Skeletal muscle tissue (tissue), 5 donors: Measurements from ENCODE around the gene PLCD3. TPM values are rescaled to one million over a fixed set of nuclear protein-coding genes. Genes with fewer than 3 reads are reported as not detected.
A peak's percentile ranks its signal among the peaks of the same experiment; 100 is the strongest.

Experiments
- H3K27ac ChIP-seq: one replicate; pipeline ENCODE4 v1.7.0; 2013; ENCODE audit warnings: mild to moderate bottlenecking, low read depth, low read length, inconsistent platforms
- H3K27me3 ChIP-seq, 3 donors: one replicate each; pipeline ENCODE4 v1.7.0; 2013; ENCODE audit warnings: low read length in 3 of 3; ENCODE audit not compliant: control insufficient read depth in 3 of 3, insufficient read depth in 3 of 3
- H3K36me3 ChIP-seq, 3 donors: one replicate each; pipeline ENCODE4 v1.7.0; 2013; ENCODE audit warnings: low read length in 3 of 3; ENCODE audit not compliant: control insufficient read depth in 3 of 3, insufficient read depth in 3 of 3
- H3K4me1 ChIP-seq, 3 donors: one replicate each; pipeline ENCODE4 v1.7.0; 2013; ENCODE audit warnings: low read length in 3 of 3, mild to moderate bottlenecking in 3 of 3; ENCODE audit not compliant: control insufficient read depth in 3 of 3, insufficient read depth in 3 of 3
- H3K4me3 ChIP-seq, 3 donors: one replicate each; pipeline ENCODE4 v1.7.0; 2013; ENCODE audit warnings: low read length in 3 of 3
- H3K9ac ChIP-seq, 3 donors: one replicate each; pipeline ENCODE4 v1.7.0; 2013; ENCODE audit warnings: low read length in 3 of 3, mild to moderate bottlenecking in 3 of 3, moderate library complexity in 2 of 3, low read depth in 1 of 3
- H3K9me3 ChIP-seq, 3 donors: one replicate each; pipeline ENCODE4 v1.7.0; 2013; ENCODE audit warnings: low read length in 3 of 3; ENCODE audit not compliant: control insufficient read depth in 3 of 3
- small RNA-seq: library from RNA; depleted of rRNA; stranded (forward); fragments of <200 nt; gene quantifications from one replicate; pipeline ENCODE3, GENCODE V24; 2014
- total RNA-seq: library from RNA; depleted of rRNA; stranded (reverse); fragments of >200 nt; gene quantifications from one replicate; pipeline ENCODE4 v1.2.3, GENCODE V29; 2014
- donor health status: Osteomylitis.

The PLCD3 gene
- total RNA-seq, 1 donor from 2014 or later, result 12.0 TPM

DNA sequence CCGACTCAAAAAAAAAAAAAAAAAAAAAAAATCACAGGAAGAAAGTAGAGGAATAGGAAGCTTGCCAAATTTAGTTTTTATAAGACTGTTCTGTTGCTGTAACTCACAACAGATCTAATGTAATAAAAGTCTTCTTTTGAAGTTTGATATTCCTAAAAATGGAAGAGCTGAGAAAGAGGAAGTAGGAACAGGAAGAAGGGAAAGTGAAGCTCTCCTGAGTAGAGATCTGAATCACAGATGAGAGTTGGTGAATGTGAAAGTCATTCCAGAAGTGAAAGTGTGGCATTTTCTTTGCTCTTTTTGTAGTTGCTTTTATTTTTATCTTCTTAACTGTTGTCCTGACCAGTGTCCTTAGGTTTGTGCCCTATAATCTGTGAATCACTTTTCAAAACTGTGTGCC lies 69.1 kb downstream of the PLCD3 start:
- no peak overlapping the region for H3K27ac ChIP-seq
- peaks cover 0 to 3% (median 0%) of the 10 kb centered on the region in 3 donors for H3K36me3 ChIP-seq
- H3K9me3 ChIP-seq, result no peaks in the 10 kb centered on the region
- H3K4me3 ChIP-seq, result no peak overlapping the region
- H3K4me1 ChIP-seq, result peaks cover 28 to 46% (median 30%) of the 10 kb centered on the region in 3 donors
- no peaks in the 10 kb centered on the region for H3K27me3 ChIP-seq
- H3K9ac ChIP-seq, result no peak overlapping the region

DNA sequence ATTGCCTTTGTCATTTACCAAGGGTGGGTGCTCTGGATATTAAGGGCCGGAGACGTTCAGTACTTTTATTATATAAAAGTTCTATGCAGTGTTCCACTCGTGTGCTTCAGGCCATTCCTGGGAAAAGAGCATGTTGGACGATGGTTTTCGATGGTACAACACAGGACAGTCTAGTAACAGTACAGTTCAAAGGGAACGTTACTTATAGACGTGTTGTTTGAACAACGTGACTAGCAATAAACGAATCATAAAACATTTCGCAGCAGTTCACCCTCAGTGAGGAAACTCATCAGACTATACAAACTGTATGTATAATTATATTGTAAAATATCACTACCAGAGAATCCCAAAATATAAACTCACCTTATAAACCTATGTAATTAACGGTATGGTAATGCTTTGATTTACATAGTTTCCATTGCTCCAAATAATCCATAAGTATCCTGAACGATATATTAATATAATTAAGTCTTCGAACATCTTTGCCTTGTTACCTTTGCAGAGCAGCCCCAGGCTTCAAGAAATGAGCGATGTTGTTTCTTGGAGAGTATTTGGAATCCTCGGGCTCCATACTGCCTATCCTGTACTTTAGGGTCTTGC lies 70.6 kb downstream of the PLCD3 start:
- Histone ChIP-seq H3K9ac (peak overlapping the region; percentile 87 to 99 (median 98)), H3K4me1 (peaks cover 26 to 44% (median 30%) of the 10 kb centered on the region in 3 donors), H3K27me3 (no peaks in the 10 kb centered on the region), H3K27ac (peak overlapping the region; percentile 85), H3K9me3 (no peaks in the 10 kb centered on the region), H3K4me3 (peak overlapping the region; percentile 95 to 100 (median 100)), H3K36me3 (no peaks in the 10 kb centered on the region)

- peak within 1 kb of the TSS; percentile 93 to 99 (median 98) for H3K9ac ChIP-seq
- H3K27ac ChIP-seq, result peak within 1 kb of the TSS; percentile 85
- H3K4me3 ChIP-seq, result peak within 1 kb of the TSS; percentile 95 to 100 (median 100)
- no peaks in the 10 kb centered on the region for H3K27me3 ChIP-seq
- H3K36me3 ChIP-seq, result no peaks in the 10 kb centered on the region
- peaks cover 26 to 43% (median 30%) of the 10 kb centered on the region in 3 donors for H3K4me1 ChIP-seq
- no peaks in the 10 kb centered on the region for H3K9me3 ChIP-seq
These were observed 71.3 kb downstream of the PLCD3 start, which contains the start of gene NMT1 for GRCh38 chr17:45060797-45061605. NMT1 (plus strand) TSS chr17:45061317; CDS start chr17:45061330, 13 bp downstream.

DNA sequence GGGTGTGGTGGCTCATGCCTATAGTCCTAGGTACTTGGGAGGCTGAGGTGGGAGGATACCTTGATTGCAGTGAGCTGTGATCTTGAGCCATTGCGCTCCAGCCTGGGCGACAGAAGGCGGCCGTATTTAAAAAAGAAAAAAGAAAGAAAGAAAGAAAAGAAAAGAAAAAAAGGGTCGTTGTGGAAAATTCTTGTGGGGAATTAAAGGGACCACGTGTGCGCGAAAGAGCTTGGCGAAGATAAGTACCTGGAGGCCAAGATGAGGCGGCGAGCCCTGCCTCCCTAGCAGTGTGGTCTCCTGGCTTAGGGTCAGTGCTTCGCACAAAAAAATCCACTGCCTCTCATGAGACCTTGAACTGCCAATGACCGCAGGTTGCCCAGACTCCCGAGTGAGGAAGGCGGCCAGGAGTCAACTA lies 71.9 kb downstream of the PLCD3 start:
- Histone ChIP-seq H3K9ac (peak overlapping the region; percentile 93 to 98 (median 96)), H3K9me3 (no peaks in the 10 kb centered on the region), H3K4me3 (peak overlapping the region; percentile 93 to 94 (median 94)), H3K4me1 (peaks cover 26 to 43% (median 30%) of the 10 kb centered on the region in 3 donors), H3K36me3 (no peaks in the 10 kb centered on the region), H3K27ac (peak overlapping the region; percentile 85), H3K27me3 (no peaks in the 10 kb centered on the region)

Small RNAs within 50 kb of the gene (small RNA-seq; reads per million reads assigned to genes)
- 0.07 reads per million for gene MIR6784
- gene RF00019, result not detected

Other genes starting within 250 kb of the PLCD3 start
- 79.3 TPM for gene EFTUD2, start 233.1 kb downstream of the PLCD3 start, total RNA-seq
- gene GFAP, start 217.0 kb downstream of the PLCD3 start, total RNA-seq, result 2.1 TPM
- gene KIF18B, start 184.7 kb downstream of the PLCD3 start, total RNA-seq, result 1.0 TPM
- gene C1QL1, start 164.2 kb downstream of the PLCD3 start, total RNA-seq, result 1.0 TPM
- gene DCAKD, start 80.9 kb downstream of the PLCD3 start, total RNA-seq, result 20.9 TPM
- gene NMT1, start 71.2 kb downstream of the PLCD3 start, total RNA-seq, result 35.5 TPM
- gene ACBD4, start 3.2 kb upstream of the PLCD3 start, total RNA-seq, result 3.1 TPM
- gene HEXIM1, start 16.0 kb upstream of the PLCD3 start, total RNA-seq, result 14.6 TPM
- 10.4 TPM for gene HEXIM2, start 29.4 kb upstream of the PLCD3 start, total RNA-seq
- gene FMNL1, start 89.4 kb upstream of the PLCD3 start, total RNA-seq, result 3.1 TPM
- gene SPATA32, start 129.6 kb upstream of the PLCD3 start, total RNA-seq, result not detected
- 1.6 TPM for gene MAP3K14, start 184.5 kb upstream of the PLCD3 start, total RNA-seq